Right lung (tissue), 5 donors: ENCODE measurements around the gene CTNNBL1. TPM values are rescaled to one million over a fixed set of nuclear protein-coding genes. Genes with fewer than 3 reads are reported as not detected.

Experiments
- DNase-seq, 2 donors: peaks; one replicate each; pipeline ENCODE4 v3.0.0-alpha.2; 2013
- polyA plus RNA-seq, 5 donors: library from polyadenylated mRNA; unstranded; fragments of 120-200 nt; gene quantifications; one replicate each; pipeline versions ENCODE4 v1.2.1 to v1.2.3, GENCODE V29; 2013; ENCODE audit warnings: inconsistent platforms in 1 of 5, low replicate concordance in 1 of 5; ENCODE audit not compliant: insufficient read length in 5 of 5, insufficient read depth in 1 of 5

Gene CTNNBL1
- polyA plus RNA-seq, 5 donors: 45.6 to 59.7 (median 51.3) TPM

- DNase-seq: no peak
These were observed 220.5 kb downstream of the CTNNBL1 start for GRCh38 chr20:37914367-37914671.

- DNase-seq: peak; percentile 61 to 62
These were observed 221.0 kb downstream of the CTNNBL1 start for GRCh38 chr20:37914672-37915433.

GRCh38 chr20:37915434-37915787, 221.6 kb downstream of the CTNNBL1 start:
- DNase-seq: no peak

- no peak for DNase-seq
These were observed 222.2 kb downstream of the CTNNBL1 start for GRCh38 chr20:37915800-37916570.

DNA sequence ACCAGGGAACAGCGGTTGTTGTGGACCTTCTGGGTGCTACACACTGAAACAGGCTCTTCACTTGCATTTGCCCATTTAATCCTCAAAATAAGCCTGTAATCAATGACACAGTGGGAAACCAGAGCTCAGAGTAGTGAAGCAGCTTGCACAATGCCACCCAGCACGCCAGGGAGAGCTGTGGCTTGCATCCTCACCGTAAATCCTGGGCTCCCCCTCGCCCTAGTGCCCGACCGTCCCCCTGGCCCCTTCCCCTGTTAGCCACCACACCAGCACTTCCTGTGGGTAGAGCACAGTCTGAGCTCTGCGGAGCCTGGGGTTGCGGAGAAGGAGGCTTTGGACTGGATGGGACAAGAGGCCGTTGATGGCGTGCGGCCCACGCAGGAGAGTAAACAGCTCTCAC, 223.6 kb downstream of the CTNNBL1 start:
- no peak for DNase-seq

DNA sequence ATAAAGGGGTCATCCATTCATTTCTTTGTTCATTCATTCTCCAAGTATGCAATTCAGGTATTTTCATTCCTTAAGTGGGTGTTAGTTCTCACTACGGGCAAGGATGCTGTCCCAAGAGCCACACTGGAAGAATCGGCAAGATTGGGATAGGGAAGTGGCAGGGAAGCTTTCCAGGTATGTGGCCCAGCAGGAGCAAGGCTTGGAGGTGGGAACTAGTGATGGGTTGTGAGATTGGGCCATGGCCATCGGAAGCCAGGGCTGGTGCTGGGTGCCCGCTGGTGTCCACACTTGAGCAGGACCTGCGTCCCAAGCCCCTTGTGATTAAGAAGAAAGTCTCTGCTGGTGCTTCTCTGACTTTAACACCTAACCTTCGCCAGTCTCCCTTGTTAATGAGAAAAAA, 224.2 kb downstream of the CTNNBL1 start:
- no peak for DNase-seq

- no peak for DNase-seq
These were observed 225.7 kb downstream of the CTNNBL1 start for GRCh38 chr20:37919389-37920040.

GRCh38 chr20:37920270-37920669, 226.4 kb downstream of the CTNNBL1 start:
- no peak for DNase-seq

DNA sequence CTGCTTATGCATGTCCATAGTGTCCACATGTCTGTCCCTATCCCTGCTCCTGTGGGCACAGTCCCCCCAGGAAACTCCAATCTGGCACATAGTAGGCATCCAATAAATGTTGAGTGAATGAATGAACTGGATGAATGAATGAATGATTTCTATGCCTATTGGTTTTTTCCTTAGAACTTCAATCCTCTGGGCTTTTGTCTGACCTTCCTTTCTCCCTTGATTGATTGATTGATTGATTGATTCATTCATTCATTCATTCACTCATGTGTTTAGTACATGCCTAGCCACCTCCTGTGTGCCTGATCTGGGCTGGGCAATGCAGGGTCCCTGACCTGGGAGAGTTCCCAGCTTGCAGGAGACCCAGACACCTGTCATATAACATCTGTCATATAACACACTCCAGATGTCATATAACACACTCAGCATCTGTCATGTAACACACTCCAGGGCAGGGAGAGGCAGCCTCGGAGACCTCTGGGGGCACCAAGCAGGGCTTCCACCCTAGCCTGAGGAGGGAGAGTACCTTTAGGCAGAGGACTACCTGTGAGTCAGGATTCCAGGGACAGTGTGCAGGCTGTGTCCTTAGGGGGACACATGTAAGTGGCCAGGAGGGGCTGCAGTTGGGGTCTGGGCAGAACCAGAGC, 227.0 kb downstream of the CTNNBL1 start:
- no peak for DNase-seq

DNA sequence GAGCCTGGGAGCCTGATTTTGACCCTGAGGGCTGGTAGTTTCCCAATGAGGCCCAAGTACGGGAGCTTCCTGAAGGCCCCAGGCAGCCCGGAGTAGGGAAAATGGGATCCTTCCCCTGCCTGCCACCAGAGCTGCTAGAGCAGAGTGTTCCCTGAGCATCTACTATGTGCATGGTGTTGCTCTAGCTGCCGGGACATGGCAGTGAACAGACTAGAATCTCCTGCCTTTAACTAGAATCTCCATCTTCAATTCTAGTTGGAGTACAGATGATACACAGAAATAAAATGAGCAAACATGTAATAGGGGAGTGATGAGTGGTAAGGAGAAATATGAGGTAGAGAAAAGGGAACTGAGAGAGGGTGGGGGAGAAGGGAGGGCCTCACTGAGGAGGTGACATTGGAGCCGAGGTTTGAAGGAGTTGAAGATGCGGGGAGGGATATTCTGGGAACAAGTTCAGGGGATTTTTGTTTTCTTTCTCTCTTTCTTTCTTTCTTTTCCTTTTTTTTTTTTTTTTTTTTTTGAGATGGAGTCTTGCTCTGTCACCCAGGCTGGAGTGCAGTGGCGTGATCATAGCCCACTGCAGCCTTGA, 227.6 kb downstream of the CTNNBL1 start:
- DNase-seq: no peak

Other genes starting within 250 kb of the CTNNBL1 start
- 10 to 100 TPM; 44.2 to 81.3 (median 56.2) TPM for gene NNAT, start 172.8 kb upstream of the CTNNBL1 start, polyA plus RNA-seq
- 10 to 100 TPM; 64.4 to 90.8 (median 73.1) TPM for gene BLCAP, start 166.2 kb upstream of the CTNNBL1 start, polyA plus RNA-seq
- 10 to 100 TPM in 1 of 5 donors, 1 to 10 TPM in 4; 3.5 to 30.3 (median 6.6) TPM for gene VSTM2L, start 209.1 kb downstream of the CTNNBL1 start, polyA plus RNA-seq